NCI-H1436 (cell line): ENCODE data around the gene KRT75.
"Not testable (repeated sequence)": the region's sequence is repeated elsewhere in the genome, so short reads cannot be mapped to it uniquely, and the experiment has no call there.

ENCODE experiments used
- DNase-seq: peaks from one replicate; lab custom pipeline; 2025; lab: John Stamatoyannopoulos, UW

The KRT75 gene

DNA sequence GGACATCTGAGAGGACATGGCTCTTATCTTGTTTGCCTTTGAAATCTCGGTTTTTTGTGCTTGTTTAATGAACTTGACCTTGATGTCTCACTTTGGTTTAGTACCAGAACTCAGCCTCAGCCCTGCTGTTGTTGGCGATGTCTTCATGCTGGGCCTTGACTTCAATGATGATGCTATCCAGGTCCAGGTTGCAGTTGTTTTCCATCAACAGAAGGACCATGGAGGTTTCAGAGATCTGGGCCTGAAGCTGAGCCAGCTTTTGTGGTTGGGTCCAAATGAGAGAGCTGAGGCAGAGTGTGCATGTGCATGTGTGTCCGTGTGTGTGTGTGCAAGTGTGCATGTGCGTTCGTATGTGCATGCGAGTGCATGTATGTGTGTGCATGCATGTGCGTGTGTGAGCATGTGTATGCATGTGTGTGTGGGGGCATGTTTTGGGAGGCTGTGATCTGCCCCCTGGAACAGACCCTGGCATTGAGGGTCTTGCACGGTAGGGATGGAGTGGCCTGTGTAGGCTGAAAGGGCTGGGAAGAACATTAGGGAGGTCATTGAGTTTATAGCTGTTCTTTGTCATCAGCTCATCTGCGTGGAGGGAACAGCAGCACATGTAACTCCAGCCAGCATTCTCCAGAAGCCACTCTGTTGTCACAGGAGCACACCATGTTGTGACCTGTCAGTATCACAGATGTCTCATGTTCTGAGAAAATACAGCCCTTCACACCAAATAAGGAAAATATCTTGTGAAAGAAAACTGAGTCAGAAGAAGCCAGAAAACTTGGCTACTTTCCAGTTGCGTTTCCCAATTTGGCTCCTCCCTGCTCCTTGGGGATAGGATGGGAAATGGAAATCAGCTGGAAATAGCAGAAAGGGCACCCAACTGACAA, 18.1 kb downstream of the KRT75 start:
- no peak for DNase-seq

DNA sequence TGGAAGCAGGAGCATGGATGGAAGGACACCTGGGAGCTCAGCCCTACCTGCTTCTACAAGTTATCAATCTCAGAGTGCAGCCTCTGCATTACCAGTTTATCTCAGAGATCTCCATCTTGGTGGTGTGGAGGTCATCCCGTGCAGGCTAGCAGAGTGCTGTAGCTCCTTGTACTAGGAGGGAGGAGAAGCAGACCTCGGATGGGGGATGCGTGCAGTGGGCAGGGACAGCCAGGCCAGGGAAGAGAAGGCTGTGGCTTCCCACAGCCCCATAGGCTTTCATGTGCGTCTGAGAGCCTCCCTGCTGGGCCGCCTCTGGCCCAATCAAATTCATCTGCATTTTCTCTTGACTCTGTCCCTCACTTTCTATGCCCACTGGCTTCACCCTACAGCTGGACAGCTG, 19.2 kb downstream of the KRT75 start:
- no peak for DNase-seq

- no peak for DNase-seq
These were observed 20.3 kb downstream of the KRT75 start for GRCh38 chr12:52413782-52414345.

GRCh38 chr12:52413202-52413601, 21.0 kb downstream of the KRT75 start:
- DNase-seq: no peak

DNA sequence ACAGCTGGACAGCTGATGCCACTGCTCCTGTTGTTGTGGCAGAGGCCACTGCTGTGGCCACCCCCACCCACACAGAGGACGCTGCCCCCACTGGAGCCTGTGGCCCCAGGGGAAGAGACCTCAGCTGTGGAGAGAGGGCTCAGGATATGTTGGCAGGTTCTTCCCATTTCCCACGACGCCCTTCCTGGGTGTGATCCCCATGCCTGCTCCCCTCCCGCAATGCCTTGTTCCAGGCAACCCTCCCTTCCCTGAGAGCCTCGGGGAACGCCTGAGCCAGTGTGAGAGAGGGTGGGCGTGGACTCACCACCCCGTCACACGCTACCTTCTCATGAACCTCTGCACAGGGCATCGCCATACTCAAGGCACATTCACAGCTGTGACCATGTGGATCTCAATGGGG, 22.4 kb downstream of the KRT75 start:
- no peak for DNase-seq

DNA sequence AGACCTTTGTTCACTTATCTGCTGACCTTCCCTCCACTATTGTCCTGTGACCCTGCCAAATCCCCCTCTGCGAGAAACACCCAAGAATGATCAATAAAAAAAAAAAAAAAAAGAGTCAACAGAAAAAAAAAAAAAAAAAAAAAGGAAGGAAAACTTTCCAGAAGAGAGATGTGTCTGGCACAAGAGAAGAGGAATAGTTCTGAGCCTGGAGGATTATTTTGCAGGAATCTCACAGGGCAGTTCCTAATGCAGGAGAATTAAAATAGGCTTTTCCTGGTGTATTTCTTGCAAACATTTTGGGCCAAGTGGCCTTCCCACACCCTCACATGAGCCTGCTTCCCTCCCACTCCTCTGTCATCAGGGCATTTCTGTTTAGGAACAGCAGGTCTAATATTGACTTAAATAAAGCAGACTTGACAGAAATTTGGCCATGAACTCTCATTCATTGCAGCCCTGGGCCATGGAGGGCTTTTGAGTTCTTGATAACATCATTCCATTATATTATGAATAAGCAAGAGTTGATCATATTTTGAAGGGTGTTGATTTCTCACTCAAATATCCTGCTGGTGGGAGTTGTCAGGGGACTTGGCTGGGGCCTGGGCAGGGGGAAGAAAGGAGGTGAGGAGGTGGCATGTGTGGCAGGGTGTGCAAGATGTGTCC, 23.5 kb downstream of the KRT75 start:
- not testable (repeated sequence) for DNase-seq

GRCh38 chr12:52407918-52408317, 26.3 kb downstream of the KRT75 start:
- DNase-seq: no peak

DNA sequence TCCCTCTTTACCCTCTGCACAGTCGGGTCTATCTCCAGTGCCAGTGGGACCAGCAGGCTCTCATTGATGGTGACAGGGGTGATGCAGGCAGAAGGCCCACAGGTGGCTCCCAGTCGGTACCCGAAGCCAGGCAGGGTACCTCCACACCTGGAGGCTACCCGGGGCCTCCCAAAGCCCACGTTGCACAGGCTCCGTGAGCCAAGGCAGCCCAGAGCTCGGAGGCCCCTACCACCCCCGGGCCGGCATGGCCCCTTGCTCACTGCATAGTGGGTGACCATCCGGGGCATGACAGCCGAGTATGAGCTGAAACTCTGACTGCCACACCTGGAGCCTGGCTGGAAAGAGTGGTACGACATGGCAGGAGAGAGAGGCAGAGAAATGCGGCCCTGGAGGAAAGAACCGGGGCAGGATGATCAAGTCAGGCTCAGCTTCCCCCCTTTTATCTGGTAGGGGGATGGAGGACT, 28.2 kb downstream of the KRT75 start, which contains the start of gene KRT82:
Gene KRT82 (minus strand): TSS at position 414 of the 464 bp plus-strand sequence. CDS start 58 bp downstream, at position 356.
- DNase-seq: no peak

DNA sequence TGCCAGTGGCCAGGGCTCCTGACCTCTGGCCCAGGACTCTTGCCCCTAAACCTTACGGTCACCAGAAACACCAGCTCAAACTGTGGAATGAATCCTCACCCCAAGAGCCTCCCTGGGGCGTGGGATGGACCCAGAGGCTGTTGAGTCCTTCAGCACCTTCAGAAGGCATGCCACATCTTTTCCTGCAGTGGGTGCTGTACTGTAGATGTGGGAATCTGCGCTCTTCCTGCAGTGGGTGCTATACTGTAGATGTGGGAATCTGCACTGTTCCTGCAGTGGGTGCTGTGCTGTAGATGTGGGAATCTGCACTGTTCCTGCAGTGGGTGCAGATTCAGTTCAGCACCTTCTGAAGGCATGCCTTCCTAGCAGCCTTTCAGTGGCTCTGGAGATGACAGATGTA, 29.2 kb downstream of the KRT75 start:
- no peak for DNase-seq

DNA sequence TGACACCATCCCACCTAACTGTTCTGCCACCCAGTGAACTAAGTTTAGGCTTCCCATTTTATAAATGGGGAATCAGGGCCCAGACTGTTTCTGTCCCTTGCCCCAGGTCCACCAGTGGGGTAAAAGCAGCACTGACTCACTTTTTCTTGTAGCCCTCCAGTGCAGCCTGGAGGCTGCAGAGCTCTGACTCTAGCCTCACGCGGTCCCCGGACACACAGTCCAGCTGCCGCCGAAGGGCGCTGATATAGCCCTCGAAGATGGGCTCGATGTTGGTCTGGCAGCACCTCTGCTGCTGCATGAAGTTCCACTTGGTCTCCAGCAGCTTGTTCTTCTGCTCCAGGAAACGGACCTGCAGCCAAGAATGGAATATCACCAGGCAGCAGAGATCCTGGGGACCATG, 30.6 kb downstream of the KRT75 start:
- DNase-seq: no peak

GRCh38 chr12:52402873-52403540, 31.2 kb downstream of the KRT75 start:
- DNase-seq: no peak

DNA sequence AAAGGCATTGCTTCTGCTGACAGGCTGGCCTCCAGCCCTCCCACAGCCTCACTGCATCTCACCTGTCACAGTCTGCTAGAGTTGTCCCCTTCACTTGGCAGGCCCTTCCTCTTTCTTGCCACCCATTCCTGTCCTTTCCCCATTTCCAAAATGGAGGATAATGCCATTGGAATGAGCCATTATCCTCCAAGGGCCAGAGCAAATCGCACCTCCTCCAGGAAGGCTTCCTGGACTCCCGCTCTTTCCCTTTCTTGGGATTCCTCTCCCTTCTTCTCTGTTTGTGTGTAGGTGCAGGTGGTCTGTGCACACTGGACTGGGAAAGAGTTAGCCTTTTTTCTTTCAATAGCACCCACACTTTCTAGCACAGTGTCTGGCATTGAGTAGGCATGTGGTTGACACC, 31.8 kb downstream of the KRT75 start:
- no peak for DNase-seq

DNA sequence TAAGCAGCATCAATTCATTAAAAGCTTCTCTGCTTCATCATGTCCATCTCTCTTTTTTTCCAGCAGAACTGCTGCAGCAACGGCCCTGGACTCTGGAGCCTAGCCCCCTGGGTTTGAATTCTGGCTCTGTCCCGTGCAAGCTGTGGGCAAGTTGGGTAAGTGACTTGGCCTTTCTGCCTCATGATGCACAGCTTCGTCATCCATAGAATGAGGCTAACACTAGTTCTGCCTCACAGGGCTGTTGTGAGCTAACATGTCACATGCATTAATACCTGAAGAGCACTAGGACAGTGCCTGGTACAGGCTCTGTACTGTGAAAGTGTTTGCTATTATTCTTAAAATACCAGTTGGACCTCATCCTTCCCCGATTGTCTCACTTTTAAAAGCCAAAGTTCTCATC, 32.2 kb downstream of the KRT75 start:
- DNase-seq: no peak

- no peak for DNase-seq
These were observed 32.6 kb downstream of the KRT75 start for GRCh38 chr12:52401526-52401925.

- no peak for DNase-seq
These were observed 33.3 kb downstream of the KRT75 start for GRCh38 chr12:52400906-52401305.

- DNase-seq: no peak
These were observed 34.4 kb downstream of the KRT75 start for GRCh38 chr12:52399756-52400155.

DNA sequence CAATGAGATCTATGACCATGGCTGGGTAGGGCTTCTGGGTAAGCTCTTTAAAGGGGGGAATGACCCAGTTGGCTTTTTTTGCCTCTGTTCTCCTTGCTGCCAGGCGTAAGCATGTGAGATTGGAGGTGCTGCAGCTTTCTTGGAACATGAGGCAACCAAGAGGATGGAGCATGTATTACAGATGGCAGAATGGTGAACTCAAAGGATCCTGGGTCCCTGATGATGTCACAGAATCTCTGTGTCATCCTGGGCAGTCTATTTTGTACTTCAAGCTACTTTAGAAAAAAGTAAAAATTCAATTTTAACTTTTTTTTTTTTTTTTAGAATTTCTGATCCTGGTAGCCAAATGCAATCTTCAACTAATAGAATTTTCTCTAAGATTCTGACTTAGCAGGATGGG, 36.0 kb downstream of the KRT75 start:
- DNase-seq: no peak

GRCh38 chr12:52396656-52397055, 37.5 kb downstream of the KRT75 start:
- DNase-seq: no peak

DNA sequence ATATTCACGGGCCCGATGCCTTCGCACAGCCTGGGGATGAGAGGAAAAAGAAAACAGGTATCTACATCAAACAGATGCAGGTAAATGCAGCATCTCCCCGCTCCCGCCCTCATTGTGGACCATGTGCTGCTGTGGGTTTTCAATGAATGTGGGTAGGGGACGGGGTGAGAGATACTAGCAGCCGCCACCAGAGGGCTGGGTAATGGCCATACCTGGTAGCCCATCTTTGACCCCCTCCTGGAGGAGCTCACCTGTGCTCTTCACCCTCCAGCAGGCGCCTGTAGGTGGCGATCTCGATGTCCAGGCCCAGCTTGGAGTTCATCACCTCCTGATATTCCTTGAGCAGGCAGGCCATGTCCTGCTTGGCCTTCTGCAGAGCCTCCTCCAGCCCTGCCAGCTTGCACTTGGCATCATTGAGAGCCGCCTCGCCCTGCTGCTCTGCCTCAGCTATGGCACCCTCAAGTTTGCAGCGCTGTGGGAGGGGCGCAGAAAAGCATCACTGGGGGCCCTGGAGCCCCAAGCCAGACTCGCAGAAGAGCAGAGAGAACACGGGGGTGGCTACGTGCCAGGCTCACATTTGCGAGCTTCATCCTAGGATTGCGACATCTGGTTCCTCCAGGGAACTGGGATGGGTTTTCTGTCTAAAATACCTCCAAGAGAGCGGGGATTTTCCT, 38.3 kb downstream of the KRT75 start:
- DNase-seq: no peak

GRCh38 chr12:52394836-52395405, 39.2 kb downstream of the KRT75 start:
- no peak for DNase-seq

- no peak for DNase-seq
These were observed 41.6 kb downstream of the KRT75 start for GRCh38 chr12:52392465-52393007.
